GDM1 (cell line): ENCODE measurements around the gene DEPP1.

Experiments used
- DNase-seq: peaks from one replicate; lab custom pipeline; 2025; lab: John Stamatoyannopoulos, UW

Gene DEPP1

GRCh38 chr10:44967616-44968015 is 11.0 kb downstream of the DEPP1 start:
- DNase-seq, result no peak

GRCh38 chr10:44966816-44967509 is 11.6 kb downstream of the DEPP1 start:
- DNase-seq, result no peak

- DNase-seq, result no peak
Measured at GRCh38 chr10:44966129-44966815, 12.3 kb downstream of the DEPP1 start.

GRCh38 chr10:44965651-44966097 is 12.9 kb downstream of the DEPP1 start:
- no peak for DNase-seq

- no peak for DNase-seq
Measured at GRCh38 chr10:44965104-44965503, 13.5 kb downstream of the DEPP1 start.

- DNase-seq, result no peak
Measured at GRCh38 chr10:44963772-44964633, 14.6 kb downstream of the DEPP1 start.

- no peak for DNase-seq
Measured at GRCh38 chr10:44962870-44963738, 15.5 kb downstream of the DEPP1 start.

- no peak for DNase-seq
Measured at GRCh38 chr10:44961931-44962750, 16.5 kb downstream of the DEPP1 start.

GRCh38 chr10:44961230-44961571 is 17.4 kb downstream of the DEPP1 start:
- DNase-seq, result no peak

- no peak for DNase-seq
Measured at GRCh38 chr10:44960482-44961229, 18.0 kb downstream of the DEPP1 start.

GRCh38 chr10:44960088-44960460 is 18.5 kb downstream of the DEPP1 start:
- no peak for DNase-seq

- peak; percentile 77 for DNase-seq
Measured at GRCh38 chr10:44959247-44960087, 19.1 kb downstream of the DEPP1 start, which contains the start of gene RASSF4. Gene RASSF4, plus strand, starts transcription at chr10:44959802. Its CDS starts 10,401 bp downstream, at chr10:44970203.

- no peak for DNase-seq
Measured at GRCh38 chr10:44958898-44959246, 19.7 kb downstream of the DEPP1 start.

GRCh38 chr10:44958196-44958897 is 20.3 kb downstream of the DEPP1 start:
- DNase-seq, result no peak

GRCh38 chr10:44956717-44957706 is 21.6 kb downstream of the DEPP1 start:
- DNase-seq, result no peak

GRCh38 chr10:44956226-44956625 is 22.4 kb downstream of the DEPP1 start:
- no peak for DNase-seq

- no peak for DNase-seq
Measured at GRCh38 chr10:44955413-44956070, 23.1 kb downstream of the DEPP1 start.
